Measurements from ENCODE around the gene APOBEC3H.
"Not testable (repeated sequence)": the region's sequence is repeated elsewhere in the genome, so short reads cannot be mapped to it uniquely, and the experiment has no call there.

The APOBEC3H gene

DNA sequence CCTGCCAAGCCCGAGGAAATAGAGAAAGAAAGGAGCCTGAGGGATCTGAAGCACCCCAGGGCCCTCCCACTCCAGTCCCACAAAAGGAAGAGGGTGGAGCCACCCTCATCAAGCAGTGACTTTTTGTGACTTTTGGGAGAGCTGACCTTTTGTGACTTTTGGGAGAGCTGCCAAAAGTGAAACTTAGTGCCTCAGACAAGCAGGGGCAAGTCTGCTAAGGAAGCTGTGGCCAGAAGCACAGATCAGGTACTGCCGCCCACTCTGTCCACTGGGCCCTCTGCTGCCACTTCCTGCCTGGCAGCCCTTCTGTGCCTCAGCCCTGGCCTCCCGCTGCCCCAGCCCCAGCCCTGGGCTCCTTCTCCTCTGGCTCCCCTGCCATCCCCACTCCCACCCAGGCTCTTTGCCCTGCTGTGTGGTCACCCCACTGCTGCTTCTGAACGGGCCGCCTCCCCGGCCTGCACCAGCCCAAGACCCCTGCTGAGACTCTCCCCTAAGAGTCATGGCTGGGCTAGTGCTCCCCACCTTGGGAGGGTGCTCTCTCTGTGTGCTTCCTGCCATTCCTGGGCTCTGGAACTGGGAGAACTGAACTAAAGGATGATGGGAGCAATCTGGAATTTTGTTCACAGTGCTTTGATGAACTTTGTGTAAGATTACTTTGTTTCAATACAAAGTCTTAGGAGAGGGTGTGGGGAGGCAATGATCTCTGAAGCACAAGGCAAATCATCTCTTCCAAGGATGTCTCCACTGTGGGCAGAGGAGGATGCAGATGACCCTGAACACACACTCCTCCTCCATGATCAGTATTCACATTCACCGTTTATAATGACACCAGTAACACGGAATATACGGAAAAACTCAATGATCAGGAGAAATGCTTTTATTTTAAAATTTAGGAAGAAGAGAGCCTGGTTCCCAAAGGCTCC, at the start of gene APOBEC3H:
TSS of gene APOBEC3H (plus strand) at position 147 of the 923 bp plus-strand sequence. CDS start 3,035 bp downstream, outside the sequence.
- DNase-seq (ENCODE audit: low read depth), result no peak

GRCh38 chr22:39049486-39049885, 47.6 kb upstream of the APOBEC3H start:
- DNase-seq (ENCODE audit: low read depth), result not testable (repeated sequence)

DNA sequence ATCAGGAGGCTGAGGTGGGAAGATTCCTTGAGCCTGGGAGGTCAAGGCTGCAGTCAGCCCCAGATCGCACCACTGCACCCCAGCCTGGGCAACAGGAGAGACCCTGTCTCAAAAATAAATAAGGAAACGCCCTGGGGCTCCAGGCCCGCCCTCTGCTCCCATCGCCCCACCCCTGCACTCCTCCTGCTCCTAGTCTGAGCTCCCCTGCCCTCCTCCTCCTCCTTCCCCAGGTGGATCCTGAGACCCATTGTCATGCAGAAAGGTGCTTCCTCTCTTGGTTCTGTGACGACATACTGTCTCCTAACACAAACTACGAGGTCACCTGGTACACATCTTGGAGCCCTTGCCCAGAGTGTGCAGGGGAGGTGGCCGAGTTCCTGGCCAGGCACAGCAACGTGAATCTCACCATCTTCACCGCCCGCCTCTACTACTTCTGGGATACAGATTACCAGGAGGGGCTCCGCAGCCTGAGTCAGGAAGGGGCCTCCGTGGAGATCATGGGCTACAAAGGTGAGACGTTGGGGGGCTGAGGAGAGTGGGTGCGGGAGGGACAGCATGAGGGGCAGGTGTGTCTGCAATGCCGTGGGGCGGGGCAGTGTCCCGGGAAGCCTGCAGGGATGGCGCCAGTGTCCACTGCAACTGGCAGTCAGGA, 45.1 kb upstream of the APOBEC3H start:
- DNase-seq (ENCODE audit: low read depth), result not testable (repeated sequence)

DNA sequence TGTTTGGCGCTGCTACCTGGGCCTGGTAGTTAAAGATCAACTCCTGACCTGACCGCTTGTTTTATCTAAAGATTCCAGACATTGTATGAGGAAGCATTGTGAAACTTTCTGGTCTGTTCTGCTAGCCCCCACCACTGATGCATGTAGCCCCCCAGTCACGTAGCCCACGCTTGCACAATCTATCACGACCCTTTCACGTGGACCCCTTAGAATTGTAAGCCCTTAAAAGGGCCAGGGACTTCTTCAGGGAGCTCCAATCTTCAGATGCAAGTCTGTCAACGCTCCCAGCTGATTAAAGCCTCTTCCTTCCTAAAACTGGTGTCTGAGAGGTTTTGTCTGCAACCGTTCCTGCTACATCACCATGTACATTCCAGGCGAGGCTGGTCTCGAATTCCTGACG, 41.4 kb upstream of the APOBEC3H start:
- DNase-seq (ENCODE audit: low read depth), result no peak

DNA sequence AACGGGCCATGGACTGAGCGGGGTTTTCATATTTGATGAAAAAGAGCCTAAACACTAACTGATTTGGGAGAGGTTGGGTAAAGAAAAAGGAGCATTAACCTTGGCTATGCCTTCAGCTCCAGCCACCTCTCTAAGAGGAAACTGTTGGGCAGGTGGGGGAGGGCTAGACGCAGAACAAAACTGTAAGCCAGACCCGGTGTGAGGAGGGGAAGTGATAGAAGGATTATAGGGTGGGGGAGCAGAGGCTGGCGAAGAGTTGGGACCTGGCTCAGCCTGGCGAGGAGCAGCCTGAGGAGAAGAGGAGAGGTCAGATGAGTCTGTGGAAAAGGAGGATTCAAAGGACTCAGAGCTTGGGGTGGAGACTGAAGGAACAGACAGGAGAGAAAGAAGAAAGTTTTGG, 35.8 kb upstream of the APOBEC3H start:
- not testable (repeated sequence) for DNase-seq (ENCODE audit: low read depth)

- not testable (repeated sequence) for DNase-seq (ENCODE audit: low read depth)
Observed at GRCh38 chr22:39061951-39062350, 35.1 kb upstream of the APOBEC3H start.

DNA sequence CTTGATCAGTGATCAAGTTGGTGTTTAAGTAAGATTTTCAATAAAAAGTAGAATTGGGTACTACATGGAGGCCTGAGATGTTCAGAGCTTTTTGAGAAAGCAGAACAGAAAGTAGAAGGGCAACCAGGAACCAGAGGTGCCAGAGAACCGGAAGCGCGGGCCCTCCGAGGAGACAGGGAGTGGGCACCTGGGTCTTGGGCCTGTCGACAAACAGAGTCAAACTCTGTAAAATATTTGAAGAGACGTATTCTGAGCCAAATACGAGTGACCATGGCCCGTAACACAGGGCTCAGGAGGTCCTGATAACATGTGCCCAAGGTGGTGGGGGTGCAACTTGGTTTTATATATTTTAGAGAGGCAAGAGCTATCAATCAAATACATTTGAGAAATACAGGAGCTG, 33.1 kb upstream of the APOBEC3H start:
- DNase-seq (ENCODE audit: low read depth), result not testable (repeated sequence)

GRCh38 chr22:39066442-39067276, 30.4 kb upstream of the APOBEC3H start:
- not testable (repeated sequence) for DNase-seq (ENCODE audit: low read depth)

GRCh38 chr22:39068033-39068785, 28.8 kb upstream of the APOBEC3H start:
- no peak for DNase-seq (ENCODE audit: low read depth)

GRCh38 chr22:39070186-39070585, 26.9 kb upstream of the APOBEC3H start:
- DNase-seq (ENCODE audit: low read depth), result no peak

- not testable (repeated sequence) for DNase-seq (ENCODE audit: low read depth)
Observed at GRCh38 chr22:39072581-39072981, 24.5 kb upstream of the APOBEC3H start.

DNA sequence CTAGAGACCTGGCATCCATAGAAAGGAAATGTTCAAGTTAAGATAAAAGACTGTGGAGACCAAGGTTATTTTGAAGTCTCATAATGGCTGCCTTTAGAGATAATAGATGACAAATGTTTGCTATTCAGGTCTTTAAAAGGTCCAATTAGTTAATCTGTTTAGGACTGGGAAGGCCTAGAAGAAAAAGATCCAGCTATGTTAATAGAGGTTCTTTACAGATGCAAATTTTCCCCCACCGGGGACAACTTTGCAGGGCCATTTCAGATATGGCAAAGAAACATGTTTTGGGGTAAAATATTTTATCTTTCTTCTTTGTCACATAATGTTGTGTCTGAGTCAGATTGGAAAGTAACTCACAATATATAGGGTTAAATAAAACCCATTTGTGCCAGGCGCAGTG, 23.1 kb upstream of the APOBEC3H start:
- DNase-seq (ENCODE audit: low read depth), result no peak

DNA sequence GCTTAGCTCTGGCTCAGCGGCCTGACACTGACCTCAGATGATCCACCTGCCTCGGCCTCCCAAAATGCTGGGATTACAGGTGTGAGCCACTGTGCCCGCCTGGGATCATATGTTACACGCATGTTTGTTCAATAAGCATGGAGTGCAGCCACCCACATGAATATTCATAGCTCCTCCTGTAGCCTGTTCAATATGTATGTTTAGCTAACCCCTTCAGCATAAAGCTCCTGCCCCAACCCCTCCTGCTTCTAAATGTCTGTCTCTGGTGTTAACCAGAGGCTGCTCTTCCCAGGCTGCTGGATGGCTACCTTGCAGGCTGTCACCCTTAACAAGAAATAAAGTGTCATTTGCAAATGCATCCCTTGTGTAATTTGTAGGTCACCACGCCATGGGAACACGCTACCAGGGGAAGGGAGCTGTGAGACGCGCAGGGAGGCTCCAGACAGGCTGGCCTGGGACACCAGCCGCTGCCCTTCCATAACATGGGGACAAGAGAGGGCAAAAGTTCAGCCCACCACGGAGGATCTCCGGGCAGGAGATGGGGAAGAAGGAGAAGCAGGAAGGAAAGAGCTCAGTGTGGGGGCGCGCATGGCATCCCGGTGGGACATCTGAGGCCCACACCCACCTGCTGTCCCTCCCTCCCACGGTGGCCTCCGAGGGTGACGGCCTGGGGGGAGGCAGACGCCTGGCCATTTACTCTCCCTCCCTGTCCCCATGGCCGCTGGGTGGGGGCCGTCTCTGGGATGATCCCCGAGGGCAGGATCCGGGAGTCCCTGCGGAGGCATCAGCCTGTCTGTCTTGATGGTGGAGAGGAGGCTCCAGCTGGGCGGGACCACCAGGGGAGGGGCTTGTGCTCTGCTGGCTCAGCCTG, 20.7 kb upstream of the APOBEC3H start:
- DNase-seq (ENCODE audit: low read depth), result not testable (repeated sequence)

- DNase-seq (ENCODE audit: low read depth), result not testable (repeated sequence)
Observed at GRCh38 chr22:39077026-39077840, 19.8 kb upstream of the APOBEC3H start, which contains the start of gene APOBEC3G. Gene APOBEC3G (plus strand): TSS chr22:39077275. CDS start chr22:39077362, 87 bp downstream.

DNA sequence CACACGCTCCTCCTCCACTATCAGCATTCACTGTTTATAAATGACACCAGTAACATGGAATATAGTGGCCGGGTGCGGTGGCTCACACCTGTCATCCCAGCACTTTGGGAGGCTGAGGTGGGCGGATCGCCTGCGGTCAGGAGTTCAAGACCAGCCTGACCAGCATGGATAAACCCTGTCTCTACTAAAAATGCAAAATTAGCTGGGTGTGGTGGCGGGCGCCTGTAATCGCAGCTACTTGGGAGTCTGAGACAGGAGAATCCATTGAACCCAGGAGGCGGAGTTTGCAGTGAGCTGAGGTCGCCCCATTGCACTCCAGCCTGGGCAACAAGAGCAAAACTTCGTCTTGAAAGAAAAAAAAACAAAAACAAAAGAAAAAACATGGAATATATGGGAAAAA, 19.1 kb upstream of the APOBEC3H start:
- DNase-seq (ENCODE audit: low read depth), result not testable (repeated sequence)

- DNase-seq (ENCODE audit: low read depth), result no peak
Observed at GRCh38 chr22:39078329-39078728, 18.7 kb upstream of the APOBEC3H start.

GRCh38 chr22:39079054-39079637, 17.9 kb upstream of the APOBEC3H start:
- not testable (repeated sequence) for DNase-seq (ENCODE audit: low read depth)

DNA sequence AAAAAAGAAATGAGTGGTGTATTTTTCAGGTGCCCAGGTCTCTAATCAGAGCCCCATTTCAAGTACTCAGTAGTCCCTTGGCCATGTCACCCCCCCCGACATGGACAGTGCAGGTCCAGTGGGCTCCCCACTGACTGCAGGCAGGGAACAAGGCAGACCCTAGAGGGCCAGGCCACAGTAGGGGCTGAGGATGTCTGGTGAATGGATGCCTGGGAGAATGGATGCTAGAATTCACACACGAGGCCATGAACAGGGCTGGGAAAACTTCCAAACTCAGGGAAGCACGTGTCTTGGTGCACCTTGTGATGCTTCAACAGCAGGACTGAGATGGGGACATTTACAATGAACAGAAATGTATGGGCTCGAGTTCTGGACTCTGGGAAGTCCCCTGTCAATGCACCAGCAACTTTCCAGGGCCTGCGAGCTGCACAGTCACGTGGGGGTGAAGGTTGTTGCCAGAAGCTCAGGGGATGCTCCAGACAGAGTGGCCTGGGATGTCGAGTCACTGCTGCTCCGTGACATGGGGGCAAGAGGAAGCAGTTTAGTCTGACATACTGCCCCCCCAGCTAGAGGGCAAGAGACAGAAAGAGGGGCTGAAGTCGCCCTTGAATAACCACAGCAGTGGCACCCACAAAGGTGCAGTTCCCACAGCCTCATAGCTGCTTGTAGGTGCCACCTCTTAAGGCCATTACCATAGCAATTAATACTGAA, 16.8 kb upstream of the APOBEC3H start:
- DNase-seq (ENCODE audit: low read depth), result no peak
